Keratinocyte (primary cell): ENCODE data around the gene MAS1L. TPM values are rescaled to one million over a fixed set of nuclear protein-coding genes. Genes with fewer than 3 reads are reported as not detected.

Experiments
- DNase-seq: peaks from one replicate; pipeline ENCODE4 v3.0.0-alpha.2; 2011; ENCODE audit warnings: low read depth, missing footprints, low spot score
- FAIRE-seq: peaks from 2 replicates; lab custom pipeline; 2011; peaks lifted over from hg19 to GRCh38; lab: Jason Lieb, UNC
- H2AFZ ChIP-seq: 2 replicates; pipeline ENCODE4 v1.6.0; 2012; ENCODE audit warnings: low read length, control low read depth, inconsistent platforms; ENCODE audit not compliant: control insufficient read depth
- H3K27ac ChIP-seq: 2 replicates; pipeline ENCODE4 v1.5.1; 2011; ENCODE audit warnings: low read length; ENCODE audit not compliant: control insufficient read depth, insufficient read depth
- H3K27me3 ChIP-seq: 3 replicates; pipeline ENCODE4 v1.6.0; 2011; ENCODE audit warnings: low read length; ENCODE audit not compliant: control insufficient read depth, insufficient read depth; ENCODE audit errors: extremely low read depth
- H3K36me3 ChIP-seq, 2 experiments: 2 replicates in 1 of 2; 3 replicates in 1 of 2; pipeline ENCODE4 v1.5.1; 2011; ENCODE audit warnings: low read length in 2 of 2, mild to moderate bottlenecking in 1 of 2; ENCODE audit not compliant: control insufficient read depth in 2 of 2, insufficient read depth in 2 of 2; ENCODE audit errors: extremely low read depth in 1 of 2
- H3K4me1 ChIP-seq: 3 replicates; pipeline ENCODE4 v1.5.1; 2011; ENCODE audit warnings: low read length; ENCODE audit not compliant: control insufficient read depth, insufficient read depth; ENCODE audit errors: extremely low read depth
- H3K4me2 ChIP-seq: 3 replicates; pipeline ENCODE4 v1.6.0; 2011; ENCODE audit warnings: low read depth, low read length; ENCODE audit not compliant: control insufficient read depth, insufficient read depth; ENCODE audit errors: extremely low read depth
- H3K4me3 ChIP-seq, 3 experiments: fragments of 200-600 bp in 1 of 3; sonication (generic) in 1 of 3; 2 replicates in 2 of 3; 3 replicates in 1 of 3; pipeline ENCODE4 v1.5.1; 2011 to 2016; ENCODE audit warnings: low read length in 3 of 3, mild to moderate bottlenecking in 3 of 3, control low read depth in 2 of 3, inconsistent platforms in 1 of 3, low read depth in 1 of 3, mixed read lengths in 1 of 3, mixed run types in 1 of 3, moderate library complexity in 1 of 3; ENCODE audit not compliant: control insufficient read depth in 2 of 3, insufficient read depth in 2 of 3; ENCODE audit errors: extremely low read depth in 1 of 3
- H3K79me2 ChIP-seq: 2 replicates; pipeline ENCODE4 v1.6.0; 2012; ENCODE audit warnings: low read length; ENCODE audit not compliant: control insufficient read depth, insufficient read depth
- H3K9ac ChIP-seq: 3 replicates; pipeline ENCODE4 v1.6.0; 2011; ENCODE audit warnings: low read length; ENCODE audit not compliant: control insufficient read depth, insufficient read depth; ENCODE audit errors: extremely low read depth
- H3K9me1 ChIP-seq: 3 replicates; pipeline ENCODE4 v1.6.0; 2011; ENCODE audit warnings: low read length; ENCODE audit not compliant: control insufficient read depth, insufficient read depth; ENCODE audit errors: extremely low read depth
- H3K9me3 ChIP-seq: 2 replicates; pipeline ENCODE4 v1.5.1; 2012; ENCODE audit warnings: low read depth, low read length; ENCODE audit not compliant: control insufficient read depth
- H4K20me1 ChIP-seq: 3 replicates; pipeline ENCODE4 v1.6.0; 2011; ENCODE audit warnings: low read length; ENCODE audit not compliant: control insufficient read depth, insufficient read depth; ENCODE audit errors: extremely low read depth
- EZH2 ChIP-seq: IDR thresholded peaks from one replicate; pipeline ENCODE4 v1.6.1; 2012; ENCODE audit warnings: inconsistent platforms, mild to moderate bottlenecking, low read length, moderate library complexity
- dilution Hi-C: fragments of 300-500 bp; cut with MboI; formaldehyde crosslinking; loops from one replicate; pipeline ENCODE4 v1.7.0; 2020; ENCODE audit warnings: low sequenced_read_pairs; ENCODE audit not compliant: extremely low pct_ligation_motif_present
- polyA plus RNA-seq, 5 experiments: library from polyadenylated mRNA; depleted of rRNA in 3 of 5; stranded (reverse) in 3 of 5; stranded (forward) in 1 of 5; unstranded in 1 of 5; fragments of >200 nt; gene quantifications; 1 replicate in 1 of 5; 2 replicates in 3 of 5; 3 replicates in 1 of 5; pipeline versions ENCODE4 v1.2.1 to v1.2.3, GENCODE V29; 2011 to 2012; ENCODE audit warnings: missing spikeins in 2 of 5, low read depth in 1 of 5, low replicate concordance in 1 of 5
- TF ChIP-seq, protein P1 (sequence below), 3 experiments: IDR thresholded peaks in 1 of 3; conservative IDR thresholded peaks in 1 of 3; optimal IDR thresholded peaks in 1 of 3; 2 replicates in 2 of 3; 3 replicates in 1 of 3; pipeline versions ENCODE3 to v1.5.1; 2011; ENCODE audit warnings: low read length in 3 of 3, mild to moderate bottlenecking in 3 of 3, moderate library complexity in 2 of 3, control low read depth in 1 of 3, inconsistent platforms in 1 of 3; ENCODE audit not compliant: insufficient read depth in 2 of 3; ENCODE audit errors: extremely low read depth in 1 of 3

Gene MAS1L
- polyA plus RNA-seq, 1 donor (not counting 4 experiments of a cell fraction or from before 2014, with no cell fraction given), result not detected

DNA sequence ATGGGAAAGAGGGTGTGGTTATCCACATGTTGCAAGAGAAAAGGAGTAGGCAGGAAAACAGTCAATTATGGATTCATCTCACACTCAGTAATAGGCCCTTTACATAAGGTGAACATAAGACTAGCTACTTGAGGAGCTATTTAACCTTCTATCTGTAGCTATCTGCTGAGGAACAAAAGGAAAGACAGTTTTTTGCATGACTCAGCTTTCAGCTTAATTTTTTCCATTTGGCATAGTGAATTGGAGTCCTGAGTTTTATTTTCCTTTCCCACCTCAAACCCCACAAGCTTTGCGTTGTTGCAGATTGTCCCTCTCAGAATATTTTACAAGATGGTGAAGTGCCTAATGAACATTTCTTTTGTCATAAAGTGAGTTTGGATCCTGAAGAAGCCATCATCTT lies 39.4 kb upstream of the MAS1L start:
- H3K79me2 ChIP-seq, result no peaks in the 10 kb centered on the region
- no peaks in the 10 kb centered on the region for H3K36me3 ChIP-seq
- H3K9me3 ChIP-seq, result no peaks in the 10 kb centered on the region
- dilution Hi-C loops, result no loop called here
- no peak overlapping the region for H3K4me2 ChIP-seq
- H3K4me1 ChIP-seq, result no peaks in the 10 kb centered on the region
- H3K27ac ChIP-seq, result no peak overlapping the region
- no peak overlapping the region for H3K9ac ChIP-seq
- H3K4me3 ChIP-seq, result no peak overlapping the region
- no peaks in the 10 kb centered on the region for H3K9me1 ChIP-seq
- no peak for FAIRE-seq
- H3K27me3 ChIP-seq, result peaks cover 3% of the 10 kb centered on the region
- DNase-seq, result no peak
- no peak overlapping the region for H2AFZ ChIP-seq
- no peaks in the 10 kb centered on the region for H4K20me1 ChIP-seq
- TF ChIP-seq, protein P1, sequence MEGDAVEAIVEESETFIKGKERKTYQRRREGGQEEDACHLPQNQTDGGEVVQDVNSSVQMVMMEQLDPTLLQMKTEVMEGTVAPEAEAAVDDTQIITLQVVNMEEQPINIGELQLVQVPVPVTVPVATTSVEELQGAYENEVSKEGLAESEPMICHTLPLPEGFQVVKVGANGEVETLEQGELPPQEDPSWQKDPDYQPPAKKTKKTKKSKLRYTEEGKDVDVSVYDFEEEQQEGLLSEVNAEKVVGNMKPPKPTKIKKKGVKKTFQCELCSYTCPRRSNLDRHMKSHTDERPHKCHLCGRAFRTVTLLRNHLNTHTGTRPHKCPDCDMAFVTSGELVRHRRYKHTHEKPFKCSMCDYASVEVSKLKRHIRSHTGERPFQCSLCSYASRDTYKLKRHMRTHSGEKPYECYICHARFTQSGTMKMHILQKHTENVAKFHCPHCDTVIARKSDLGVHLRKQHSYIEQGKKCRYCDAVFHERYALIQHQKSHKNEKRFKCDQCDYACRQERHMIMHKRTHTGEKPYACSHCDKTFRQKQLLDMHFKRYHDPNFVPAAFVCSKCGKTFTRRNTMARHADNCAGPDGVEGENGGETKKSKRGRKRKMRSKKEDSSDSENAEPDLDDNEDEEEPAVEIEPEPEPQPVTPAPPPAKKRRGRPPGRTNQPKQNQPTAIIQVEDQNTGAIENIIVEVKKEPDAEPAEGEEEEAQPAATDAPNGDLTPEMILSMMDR (optimal IDR thresholded peaks at IDR 0.05 in 1 of 3, IDR thresholded peaks at IDR 0.05 in 1 of 3, conservative IDR thresholded peaks at IDR 0.05 in 1 of 3; ENCODE audit: extremely low read depth in 1 of 3, insufficient read depth in 2 of 3, low read length in 3 of 3), result no peak
- no peak for TF ChIP-seq EZH2

DNA sequence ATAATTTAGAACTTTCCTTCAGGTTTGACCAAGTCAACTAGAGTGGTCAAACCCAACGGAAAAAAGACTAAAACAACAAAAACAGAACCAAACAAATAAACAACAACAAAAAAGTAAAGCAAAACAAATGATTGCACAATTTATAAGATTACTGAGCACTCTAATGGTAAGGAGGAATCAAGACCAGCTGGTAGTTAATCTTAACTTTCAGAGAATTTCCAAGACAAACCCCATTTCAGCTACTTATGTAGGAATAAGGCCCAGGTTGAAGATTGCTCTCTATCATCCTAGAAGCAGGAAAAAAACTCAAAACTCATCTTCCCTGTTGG lies 37.5 kb upstream of the MAS1L start:
- no peak for TF ChIP-seq EZH2
- TF ChIP-seq, protein P1 (optimal IDR thresholded peaks at IDR 0.05 in 1 of 3, IDR thresholded peaks at IDR 0.05 in 1 of 3, conservative IDR thresholded peaks at IDR 0.05 in 1 of 3; ENCODE audit: extremely low read depth in 1 of 3, insufficient read depth in 2 of 3, low read length in 3 of 3), result no peak
- Histone ChIP-seq H3K27me3 (peaks cover 3% of the 10 kb centered on the region), H3K79me2 (no peaks in the 10 kb centered on the region), H3K9me1 (no peaks in the 10 kb centered on the region), H3K4me2 (no peak overlapping the region), H3K36me3 (no peaks in the 10 kb centered on the region), H3K9ac (no peak overlapping the region), H3K4me3 (no peak overlapping the region), H3K9me3 (no peaks in the 10 kb centered on the region), H3K4me1 (no peaks in the 10 kb centered on the region), H4K20me1 (no peaks in the 10 kb centered on the region), H3K27ac (no peak overlapping the region), H2AFZ (no peak overlapping the region)
- FAIRE-seq (no peak), DNase-seq (no peak)
- dilution Hi-C loops, result no loop called here
